Activated CD4-positive, CD25-positive, alpha-beta regulatory T cell treated with anti-CD3 and anti-CD28 coated beads, Interleukin-2, amount 50 U/mL, for 72 hours (primary cell): ENCODE results near the gene MRPS18B.

Experiments
- DNase-seq: peaks from one replicate; pipeline ENCODE4 v3.0.0; 2021

Gene MRPS18B

GRCh38 chr6:30610065-30610464 is 7.6 kb upstream of the MRPS18B start:
- no peak for DNase-seq

- DNase-seq: no peak
Measured at GRCh38 chr6:30611150-30611855, 6.3 kb upstream of the MRPS18B start.

GRCh38 chr6:30611856-30612194 is 5.8 kb upstream of the MRPS18B start:
- DNase-seq: no peak

GRCh38 chr6:30612213-30612612 is 5.4 kb upstream of the MRPS18B start:
- DNase-seq: no peak

GRCh38 chr6:30612687-30613248 is 4.9 kb upstream of the MRPS18B start:
- DNase-seq: no peak

GRCh38 chr6:30613251-30614043 is 4.2 kb upstream of the MRPS18B start:
- no peak for DNase-seq

- DNase-seq: no peak
Measured at GRCh38 chr6:30614044-30614842, 3.4 kb upstream of the MRPS18B start.

- DNase-seq: peak; percentile 73
Measured at GRCh38 chr6:30614843-30615218, 2.8 kb upstream of the MRPS18B start.

GRCh38 chr6:30615219-30615957 is 2.3 kb upstream of the MRPS18B start:
- DNase-seq: no peak

- peak; percentile 42 for DNase-seq
Measured at GRCh38 chr6:30615958-30616810, 1.5 kb upstream of the MRPS18B start.

- peak; percentile 96 for DNase-seq
Measured at GRCh38 chr6:30616811-30617564, 652 bp upstream of the MRPS18B start, which contains the start of gene PPP1R10. PPP1R10 (minus strand) TSS chr6:30617243; CDS start chr6:30609944, 7,299 bp downstream.

- DNase-seq: no peak
Measured at GRCh38 chr6:30618270-30618797, 694 bp downstream of the MRPS18B start.

GRCh38 chr6:30619561-30619960 is 1.9 kb downstream of the MRPS18B start:
- no peak for DNase-seq

GRCh38 chr6:30625511-30625910 is 7.9 kb downstream of the MRPS18B start:
- no peak for DNase-seq

- DNase-seq: peak; percentile 83
Measured at GRCh38 chr6:30626484-30627366, 9.1 kb downstream of the MRPS18B start, which contains the start of gene ATAT1. ATAT1 (plus strand) TSS chr6:30626874.

GRCh38 chr6:30635834-30636233 is 18.2 kb downstream of the MRPS18B start:
- DNase-seq: no peak

GRCh38 chr6:30640481-30640880 is 22.8 kb downstream of the MRPS18B start:
- DNase-seq: no peak

GRCh38 chr6:30641048-30641447 is 23.4 kb downstream of the MRPS18B start:
- no peak for DNase-seq

- DNase-seq: no peak
Measured at GRCh38 chr6:30643656-30644055, 26.0 kb downstream of the MRPS18B start.
